Osteoblast (primary cell): ENCODE data around the gene DBX2. TPM values are rescaled to one million over a fixed set of nuclear protein-coding genes. Genes with fewer than 3 reads are reported as not detected.

Source experiments
- DNase-seq: peaks from one replicate; pipeline ENCODE4 v3.0.0; 2011; ENCODE audit warnings: low spot score, mixed read lengths; ENCODE audit not compliant: insufficient read length; ENCODE audit errors: missing footprints
- H2AFZ ChIP-seq: 2 replicates; pipeline ENCODE4 v1.6.0; 2011; ENCODE audit warnings: mild to moderate bottlenecking, low read length
- H3K27ac ChIP-seq: 2 replicates; pipeline ENCODE4 v1.5.1; 2011; ENCODE audit warnings: mild to moderate bottlenecking, low read depth, low read length, moderate library complexity
- H3K27me3 ChIP-seq: 2 replicates; pipeline ENCODE4 v1.6.0; 2012; ENCODE audit warnings: mild to moderate bottlenecking, control low read depth, inconsistent platforms, low read length, moderate library complexity; ENCODE audit not compliant: insufficient read depth
- H3K36me3 ChIP-seq: 2 replicates; pipeline ENCODE4 v1.5.1; 2011; ENCODE audit warnings: mild to moderate bottlenecking, low read length, control low read depth, moderate library complexity; ENCODE audit not compliant: insufficient read depth
- H3K4me1 ChIP-seq: 2 replicates; pipeline ENCODE4 v1.5.1; 2011; ENCODE audit warnings: mild to moderate bottlenecking, low read length, control low read depth, moderate library complexity; ENCODE audit not compliant: insufficient read depth
- H3K4me2 ChIP-seq: 2 replicates; pipeline ENCODE4 v1.6.0; 2011; ENCODE audit warnings: mild to moderate bottlenecking, low read length; ENCODE audit not compliant: insufficient read depth
- H3K4me3 ChIP-seq: fragments of 200-600 bp; sonication (generic); 3 replicates; pipeline ENCODE4 v1.5.1; 2012; ENCODE audit warnings: mild to moderate bottlenecking, low read length, inconsistent platforms; ENCODE audit not compliant: insufficient read depth
- H3K79me2 ChIP-seq: 2 replicates; pipeline ENCODE4 v1.6.0; 2012; ENCODE audit warnings: mild to moderate bottlenecking, low read length, control low read depth, inconsistent platforms; ENCODE audit not compliant: insufficient read depth
- H3K9me3 ChIP-seq: 2 replicates; pipeline ENCODE4 v1.5.1; 2011; ENCODE audit warnings: low read depth, low read length, control low read depth
- H4K20me1 ChIP-seq: 2 replicates; pipeline ENCODE4 v1.6.0; 2012; ENCODE audit warnings: mild to moderate bottlenecking, low read length, control low read depth; ENCODE audit not compliant: insufficient read depth
- CTCF ChIP-seq: IDR thresholded peaks from 2 replicates; pipeline ENCODE4 v1.5.1; 2011; ENCODE audit warnings: mild to moderate bottlenecking, low read depth, low read length, moderate library complexity; ENCODE audit errors: extremely low read depth
- total RNA-seq: library from RNA; depleted of rRNA; stranded (reverse); fragments of >200 nt; gene quantifications from 2 replicates; pipeline ENCODE4 v1.2.3, GENCODE V29; 2012

The DBX2 gene
- total RNA-seq, 1 donor = not detected

DNA sequence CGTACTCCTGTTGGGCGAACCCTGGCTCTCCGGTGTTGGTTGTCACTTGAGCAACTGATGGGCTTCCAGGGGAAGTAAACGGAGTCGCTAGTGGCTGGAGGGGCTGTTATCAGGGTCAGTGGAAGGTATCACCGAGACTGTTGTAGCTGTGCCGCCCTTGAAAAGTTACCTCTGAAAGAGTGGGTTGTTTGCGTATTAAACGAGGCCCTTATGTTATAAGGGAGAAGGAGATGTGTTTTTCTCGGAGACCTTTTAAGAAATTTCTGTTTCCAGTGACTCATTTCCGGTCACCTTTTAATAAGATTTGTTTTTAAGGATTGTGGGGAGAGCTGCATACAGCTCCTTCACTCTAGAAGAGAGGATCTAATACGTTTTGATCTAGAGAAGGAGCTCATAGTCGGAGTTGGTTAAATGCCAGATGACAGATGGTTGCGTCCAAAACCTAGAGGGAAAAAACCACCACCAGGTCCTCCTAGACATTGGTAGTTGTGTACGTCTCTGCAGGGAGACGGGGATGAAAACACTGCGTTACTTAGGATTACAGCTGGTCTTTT is 750 bp upstream of the DBX2 start:
- Histone ChIP-seq H3K27ac (no peak overlapping the region), H3K79me2 (no peaks in the 10 kb centered on the region), H3K9me3 (no peaks in the 10 kb centered on the region), H3K27me3 (peaks cover 34% of the 10 kb centered on the region), H3K4me1 (no peaks in the 10 kb centered on the region), H3K4me3 (peak overlapping the region; percentile 50), H4K20me1 (no peaks in the 10 kb centered on the region), H2AFZ (no peak overlapping the region), H3K4me2 (peak overlapping the region; percentile 67), H3K36me3 (no peaks in the 10 kb centered on the region)
- DNase-seq = peak; percentile 51
- no peak for TF ChIP-seq CTCF

DNA sequence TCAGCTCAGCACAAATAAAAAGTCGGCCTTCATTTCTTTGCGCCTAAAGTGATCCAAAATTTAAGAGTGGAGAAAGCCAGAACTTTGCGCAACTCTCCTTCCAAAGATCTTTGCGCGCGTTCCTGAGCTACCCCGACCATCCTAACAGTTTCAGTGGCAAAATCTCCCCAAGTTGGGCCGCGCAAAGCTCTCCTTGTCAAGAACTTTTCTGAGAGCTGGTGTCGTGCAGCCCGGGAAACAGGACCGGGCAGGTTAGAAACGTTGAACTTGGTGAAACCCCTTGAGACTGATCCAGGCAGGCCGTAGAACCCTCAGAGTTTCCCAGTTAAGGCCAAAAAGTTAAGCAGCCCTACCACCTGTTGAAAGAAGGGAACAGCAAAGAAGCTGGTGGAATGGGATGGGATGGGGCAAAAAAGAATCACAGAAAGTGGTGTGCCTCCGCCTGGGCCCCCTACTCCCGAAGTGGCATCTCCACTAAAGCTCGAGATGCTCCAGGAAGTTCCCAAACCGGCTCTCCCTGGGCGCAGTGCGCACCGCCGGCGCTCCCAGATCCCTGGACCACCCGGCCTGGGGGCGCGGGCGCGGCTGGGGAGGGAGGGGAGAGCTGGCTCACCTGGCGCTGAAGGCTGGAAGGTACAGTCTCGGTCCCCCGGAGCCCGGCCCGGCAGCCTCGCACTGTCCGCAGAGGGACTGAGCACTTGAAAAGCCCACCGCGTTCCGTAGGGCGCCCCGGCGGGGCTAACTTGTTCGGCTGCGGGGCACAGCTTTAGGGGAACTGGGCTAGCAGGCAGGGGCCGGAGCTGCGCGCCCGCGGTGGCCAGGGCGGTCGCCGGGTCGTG is 768 bp downstream of the DBX2 start:
- no peaks in the 10 kb centered on the region for H3K36me3 ChIP-seq
- no peaks in the 10 kb centered on the region for H3K4me1 ChIP-seq
- TF ChIP-seq CTCF = no peak
- no peak for DNase-seq
- H4K20me1 ChIP-seq = no peaks in the 10 kb centered on the region
- H3K27ac ChIP-seq = no peak overlapping the region
- peak overlapping the region; percentile 67 for H3K4me2 ChIP-seq
- H3K9me3 ChIP-seq = no peaks in the 10 kb centered on the region
- no peak overlapping the region for H2AFZ ChIP-seq
- H3K79me2 ChIP-seq = no peaks in the 10 kb centered on the region
- peaks cover 34% of the 10 kb centered on the region for H3K27me3 ChIP-seq
- H3K4me3 ChIP-seq = no peak overlapping the region

- TF ChIP-seq CTCF = no peak
- no peaks in the 10 kb centered on the region for H3K79me2 ChIP-seq
- H3K9me3 ChIP-seq = no peaks in the 10 kb centered on the region
- no peaks in the 10 kb centered on the region for H4K20me1 ChIP-seq
- DNase-seq = no peak
- no peaks in the 10 kb centered on the region for H3K36me3 ChIP-seq
- no peak overlapping the region for H3K4me2 ChIP-seq
- no peak overlapping the region for H2AFZ ChIP-seq
- H3K4me3 ChIP-seq = no peak overlapping the region
- no peaks in the 10 kb centered on the region for H3K27me3 ChIP-seq
- H3K27ac ChIP-seq = no peak overlapping the region
- H3K4me1 ChIP-seq = no peaks in the 10 kb centered on the region
Observed at GRCh38 chr12:45042599-45042998, 8.3 kb downstream of the DBX2 start.

DNA sequence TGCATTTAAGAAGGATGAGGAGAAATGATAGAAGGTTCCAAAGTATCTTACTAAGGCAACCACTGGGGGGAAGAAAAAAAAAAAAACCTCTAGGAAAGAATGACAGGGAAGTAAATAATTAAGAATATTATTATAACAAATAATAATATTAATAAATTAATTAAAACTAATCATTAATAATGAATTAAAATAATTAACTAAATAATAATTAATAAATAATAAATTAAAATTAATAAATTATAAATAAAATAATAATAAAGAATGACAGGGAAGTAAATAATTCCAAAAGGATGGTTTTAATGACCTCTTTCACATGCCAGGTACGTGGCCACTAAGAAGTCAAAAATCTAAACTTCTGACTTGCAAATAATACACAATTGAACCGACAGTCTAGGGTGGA is 9.9 kb downstream of the DBX2 start:
- H3K36me3 ChIP-seq = no peaks in the 10 kb centered on the region
- no peak overlapping the region for H3K4me2 ChIP-seq
- no peak overlapping the region for H3K27ac ChIP-seq
- H3K9me3 ChIP-seq = no peaks in the 10 kb centered on the region
- no peaks in the 10 kb centered on the region for H3K27me3 ChIP-seq
- DNase-seq = no peak
- H3K79me2 ChIP-seq = no peaks in the 10 kb centered on the region
- H2AFZ ChIP-seq = no peak overlapping the region
- no peak overlapping the region for H3K4me3 ChIP-seq
- TF ChIP-seq CTCF = no peak
- H3K4me1 ChIP-seq = no peaks in the 10 kb centered on the region
- H4K20me1 ChIP-seq = no peaks in the 10 kb centered on the region
